CD4-positive, alpha-beta memory T cell (primary cell): ENCODE measurements around the gene KARS1. TPM values are rescaled to one million over a fixed set of nuclear protein-coding genes. Genes with fewer than 3 reads are reported as not detected.

ENCODE experiments used
- polyA plus RNA-seq, 2 donors: library from polyadenylated mRNA; unstranded; fragments of 300-500 nt; fragmentation: Illumina TruSeq; gene quantifications; one replicate each; pipeline ENCODE4 v1.2.3, GENCODE V29; 2021
- total RNA-seq, 2 experiments: library from RNA; stranded (reverse); gene quantifications; one replicate each; pipeline ENCODE4 v1.2.3, GENCODE V29; 2021

The KARS1 gene
- total and polyA plus RNA-seq, 4 experiments from 2014 or later, result 120 to 306 (median 191) TPM

Other genes starting within 250 kb of the KARS1 start
- 10 to 100 TPM; 41.8 to 42.4 TPM for gene CFDP1, start 214.2 kb downstream of the KARS1 start, total RNA-seq
- 10 to 100 TPM; 37.1 to 42.0 TPM for gene CFDP1, start 214.2 kb downstream of the KARS1 start, polyA plus RNA-seq
- 10 to 100 TPM; 50.7 to 54.3 TPM for gene TMEM170A, start 183.0 kb downstream of the KARS1 start, total RNA-seq
- gene TMEM170A, start 183.0 kb downstream of the KARS1 start, polyA plus RNA-seq, result 10 to 100 TPM; 40.6 to 44.1 TPM
- gene CHST6, start 152.2 kb downstream of the KARS1 start, total RNA-seq, result under 1 TPM in 1 of 2 experiments, not detected in 1; 0.06 TPM
- gene CHST6, start 152.2 kb downstream of the KARS1 start, polyA plus RNA-seq, result not detected
- not detected for gene CHST5, start 111.6 kb downstream of the KARS1 start, total RNA-seq
- gene CHST5, start 111.6 kb downstream of the KARS1 start, polyA plus RNA-seq, result not detected
- gene TMEM231, start 91.4 kb downstream of the KARS1 start, total RNA-seq, result 1 to 10 TPM; 2.4 to 2.6 TPM
- gene TMEM231, start 91.4 kb downstream of the KARS1 start, polyA plus RNA-seq, result 1 to 10 TPM; 3.0 to 5.4 TPM
- 100 to 1,000 TPM in 1 of 2 experiments, 10 to 100 TPM in 1; 91.9 to 100 TPM for gene GABARAPL2, start 81.3 kb downstream of the KARS1 start, total RNA-seq
- 100 to 1,000 TPM; 277 to 285 TPM for gene GABARAPL2, start 81.3 kb downstream of the KARS1 start, polyA plus RNA-seq
- gene ADAT1, start 24.4 kb downstream of the KARS1 start, total RNA-seq, result 10 to 100 TPM; 88.3 to 93.9 TPM
- gene ADAT1, start 24.4 kb downstream of the KARS1 start, polyA plus RNA-seq, result 10 to 100 TPM; 44.4 to 54.9 TPM
- 100 to 1,000 TPM in 1 of 2 experiments, 10 to 100 TPM in 1; 98.4 to 108 TPM for gene TERF2IP, start 108 bp upstream of the KARS1 start, total RNA-seq
- 100 to 1,000 TPM; 152 to 185 TPM for gene TERF2IP, start 108 bp upstream of the KARS1 start, polyA plus RNA-seq
- gene CPHXL2, start 29.3 kb upstream of the KARS1 start, total RNA-seq, result not detected
- not detected for gene CPHXL2, start 29.3 kb upstream of the KARS1 start, polyA plus RNA-seq
- gene DUXB, start 53.8 kb upstream of the KARS1 start, total RNA-seq, result not detected
- gene DUXB, start 53.8 kb upstream of the KARS1 start, polyA plus RNA-seq, result not detected
- not detected for gene CPHXL, start 78.8 kb upstream of the KARS1 start, total RNA-seq
- gene CPHXL, start 78.8 kb upstream of the KARS1 start, polyA plus RNA-seq, result not detected